Thyroid gland (tissue), 4 donors: ENCODE results near the gene OSCAR.

Source experiments
- POLR2A ChIP-seq, 2 donors: fragments of 450-650 bp; IDR thresholded peaks; one replicate each; pipeline ENCODE4 v1.6.1; 2017; ENCODE audit warnings: antibody characterized with exemption in 2 of 2, mild to moderate bottlenecking in 2 of 2, moderate library complexity in 1 of 2
- TF ChIP-seq, protein P1 (sequence below), 6 experiments: fragments of 200-600 bp in 3 of 6; fragments of 450-650 bp in 3 of 6; sonication (generic) in 3 of 6; IDR thresholded peaks; one replicate each; pipeline ENCODE4 v1.5.1; 2016 to 2019; ENCODE audit warnings: antibody characterized with exemption in 6 of 6, mild to moderate bottlenecking in 2 of 6, inconsistent platforms in 1 of 6, moderate library complexity in 1 of 6

DNA sequence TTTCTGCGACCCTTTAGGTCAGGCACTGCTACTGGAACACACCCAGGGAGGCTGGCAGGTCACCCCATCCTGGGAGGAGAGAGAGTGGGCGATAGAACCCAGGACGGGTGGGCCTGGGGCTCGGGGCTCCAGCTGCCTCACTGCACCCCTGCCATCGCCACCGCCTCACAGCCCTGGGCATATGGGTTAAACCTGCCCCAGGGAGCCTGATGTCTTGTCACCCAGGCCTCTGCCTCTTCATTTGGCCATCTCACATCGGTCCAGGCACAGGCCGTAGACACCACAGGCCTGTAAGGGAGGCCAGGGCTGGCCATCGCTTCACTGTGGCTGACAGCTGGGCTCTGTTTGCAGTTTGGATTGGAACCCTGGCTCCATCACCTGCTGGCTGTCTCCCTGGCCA, 25.1 kb upstream of the OSCAR start:
- TF ChIP-seq, protein P1, sequence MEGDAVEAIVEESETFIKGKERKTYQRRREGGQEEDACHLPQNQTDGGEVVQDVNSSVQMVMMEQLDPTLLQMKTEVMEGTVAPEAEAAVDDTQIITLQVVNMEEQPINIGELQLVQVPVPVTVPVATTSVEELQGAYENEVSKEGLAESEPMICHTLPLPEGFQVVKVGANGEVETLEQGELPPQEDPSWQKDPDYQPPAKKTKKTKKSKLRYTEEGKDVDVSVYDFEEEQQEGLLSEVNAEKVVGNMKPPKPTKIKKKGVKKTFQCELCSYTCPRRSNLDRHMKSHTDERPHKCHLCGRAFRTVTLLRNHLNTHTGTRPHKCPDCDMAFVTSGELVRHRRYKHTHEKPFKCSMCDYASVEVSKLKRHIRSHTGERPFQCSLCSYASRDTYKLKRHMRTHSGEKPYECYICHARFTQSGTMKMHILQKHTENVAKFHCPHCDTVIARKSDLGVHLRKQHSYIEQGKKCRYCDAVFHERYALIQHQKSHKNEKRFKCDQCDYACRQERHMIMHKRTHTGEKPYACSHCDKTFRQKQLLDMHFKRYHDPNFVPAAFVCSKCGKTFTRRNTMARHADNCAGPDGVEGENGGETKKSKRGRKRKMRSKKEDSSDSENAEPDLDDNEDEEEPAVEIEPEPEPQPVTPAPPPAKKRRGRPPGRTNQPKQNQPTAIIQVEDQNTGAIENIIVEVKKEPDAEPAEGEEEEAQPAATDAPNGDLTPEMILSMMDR (IDR thresholded peaks at IDR 0.05) = no peak
- TF ChIP-seq POLR2A (IDR thresholded peaks at IDR 0.05) = no peak
